GM18499 (cell line): Measurements from ENCODE around the gene MXRA7.
"Not testable (repeated sequence)": the region's sequence is repeated elsewhere in the genome, so short reads cannot be mapped to it uniquely, and the experiment has no call there.

Experiments
- ATAC-seq: cut with Tn5 transposase; IDR thresholded peaks from one replicate; pipeline ENCODE4 v1.9.1; 2021; ENCODE audit warnings: moderate number of reproducible peaks; ENCODE audit not compliant: insufficient read depth, unreplicated experiment

Gene MXRA7

DNA sequence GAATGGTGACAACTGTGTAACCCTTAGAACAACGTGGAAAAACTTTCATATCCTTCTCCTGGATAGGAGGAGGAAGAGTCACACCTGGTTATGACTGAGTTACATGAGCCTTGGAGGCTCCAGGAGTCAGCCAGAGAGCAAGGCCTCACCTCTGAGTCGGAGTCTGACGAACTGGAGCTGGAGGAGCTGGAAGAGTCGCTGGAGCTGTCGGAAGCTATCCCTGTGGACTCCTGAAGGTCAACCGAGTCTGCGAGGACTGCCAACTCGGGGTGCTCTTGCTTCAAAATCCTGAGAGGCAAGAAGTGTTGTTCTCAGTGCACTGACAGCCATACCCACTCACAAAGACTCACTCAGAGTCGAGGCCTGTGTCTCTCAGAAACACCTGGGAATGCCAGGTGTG is 9.4 kb upstream of the MXRA7 start:
- ATAC-seq = no peak

DNA sequence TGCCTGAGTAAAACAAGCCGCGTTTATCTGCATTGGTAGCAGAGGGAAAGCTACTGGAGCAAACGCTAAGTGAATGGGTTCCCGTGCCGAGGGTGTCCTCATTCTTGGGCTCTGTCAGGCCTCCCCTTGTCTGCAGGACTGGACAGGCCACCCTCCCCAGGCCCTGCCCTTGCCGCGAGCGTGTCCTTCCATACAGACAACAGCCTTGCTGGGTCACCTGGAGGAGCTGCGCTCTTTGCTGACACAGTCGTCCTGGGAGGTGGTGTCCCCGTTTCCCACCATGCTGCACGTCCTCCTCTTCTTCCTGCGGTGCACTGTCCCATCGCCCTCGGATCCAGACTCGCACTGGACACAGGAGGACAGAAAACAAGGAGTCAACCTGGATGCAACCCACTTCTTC is 7.8 kb upstream of the MXRA7 start:
- ATAC-seq = no peak

DNA sequence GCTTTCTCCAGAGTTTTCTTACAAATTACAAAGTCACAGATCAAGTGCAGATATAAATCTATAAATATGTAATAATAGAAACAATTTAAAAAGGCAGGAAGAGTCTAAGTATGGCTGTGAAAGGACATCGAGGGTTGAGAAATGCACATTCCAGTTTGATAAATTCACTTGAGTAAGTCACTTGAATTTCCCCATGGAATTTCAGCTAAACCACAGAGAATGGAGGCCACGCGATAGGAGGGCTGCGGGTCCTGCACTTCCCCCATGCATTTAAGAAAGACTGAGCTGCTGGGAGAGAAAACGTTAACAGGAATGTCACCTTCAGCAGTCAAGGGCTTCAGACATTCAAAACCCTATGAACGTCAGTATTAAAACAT is 6.1 kb upstream of the MXRA7 start:
- no peak for ATAC-seq

DNA sequence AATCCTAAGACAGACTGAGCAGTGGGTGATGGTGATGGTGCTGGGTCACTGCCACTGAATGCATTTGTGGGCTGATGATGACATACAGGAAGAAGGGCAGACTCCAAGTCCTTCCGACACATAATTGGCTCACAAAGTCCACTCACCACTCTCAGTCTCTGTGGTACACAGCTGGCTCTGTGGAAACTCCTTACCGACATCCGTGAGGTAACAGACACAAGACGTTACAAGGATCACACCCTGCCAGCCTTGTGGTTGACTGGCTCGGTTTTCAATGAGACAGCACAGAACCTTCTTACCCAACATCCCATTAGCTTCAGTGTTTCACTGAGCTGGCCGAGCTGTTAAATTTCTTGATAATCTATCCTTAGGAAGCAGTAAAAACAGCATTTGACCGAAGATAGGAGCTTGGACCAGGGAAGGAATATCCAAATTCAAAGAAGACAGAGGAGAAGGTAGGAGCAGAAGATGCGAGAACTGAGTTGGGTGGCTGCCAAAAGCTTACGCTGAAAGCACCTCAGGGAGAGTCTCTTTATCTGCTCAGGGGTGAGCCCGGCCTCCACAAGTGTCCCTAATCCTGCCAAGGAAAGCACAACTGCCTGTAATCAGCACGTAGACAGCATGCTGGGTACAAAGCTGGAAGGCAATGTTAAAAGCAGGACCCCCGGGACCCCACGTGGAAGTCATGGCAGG is 5.5 kb upstream of the MXRA7 start:
- ATAC-seq = no peak

DNA sequence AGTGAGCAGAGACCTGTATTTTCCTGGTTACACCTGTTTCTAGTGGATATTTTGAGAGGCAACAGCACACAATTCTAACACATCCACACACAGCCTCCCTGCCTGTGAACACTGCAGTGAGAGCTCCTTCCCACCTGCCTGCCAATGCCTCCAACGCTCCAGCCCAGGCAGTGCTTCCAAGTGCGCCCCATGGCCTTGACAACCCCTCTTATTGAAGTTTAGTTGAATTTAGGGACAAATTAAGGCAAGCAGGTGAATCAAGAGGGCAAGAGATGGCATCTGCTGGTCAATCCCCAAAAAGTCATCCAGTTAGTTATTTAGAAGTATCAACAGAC is 4.7 kb upstream of the MXRA7 start:
- no peak for ATAC-seq

DNA sequence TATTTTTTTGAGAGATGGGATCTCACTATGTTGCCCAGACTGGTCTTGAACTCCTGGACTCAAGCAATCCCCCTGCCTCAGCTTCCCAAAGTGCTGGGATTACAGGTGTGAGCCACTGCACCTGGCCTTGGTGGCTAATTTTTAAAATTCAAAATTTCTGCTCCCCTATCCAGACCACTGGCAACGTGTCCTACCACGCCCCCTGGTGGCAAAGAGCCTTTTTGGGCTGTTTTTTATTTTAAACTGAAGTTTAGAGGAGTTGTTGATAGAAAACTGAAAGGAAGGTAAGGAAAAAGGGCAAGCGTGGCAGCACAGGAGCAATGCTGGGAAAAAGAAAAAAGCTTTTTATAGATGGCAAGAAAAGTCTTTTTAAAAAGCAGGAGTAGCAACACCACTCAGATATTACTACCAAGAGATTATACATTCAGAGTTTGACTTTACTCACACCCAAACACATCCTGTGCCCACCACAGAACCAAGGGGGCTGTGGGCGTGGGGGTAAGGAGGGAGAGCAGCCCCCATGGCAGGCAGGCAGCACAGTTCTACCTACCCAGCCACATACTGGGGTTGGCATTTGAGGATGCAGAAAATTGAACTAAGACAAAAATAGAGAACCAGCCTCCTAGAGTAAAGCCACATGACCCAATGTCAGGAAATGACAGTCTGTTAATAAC is 4.2 kb upstream of the MXRA7 start:
- no peak for ATAC-seq

DNA sequence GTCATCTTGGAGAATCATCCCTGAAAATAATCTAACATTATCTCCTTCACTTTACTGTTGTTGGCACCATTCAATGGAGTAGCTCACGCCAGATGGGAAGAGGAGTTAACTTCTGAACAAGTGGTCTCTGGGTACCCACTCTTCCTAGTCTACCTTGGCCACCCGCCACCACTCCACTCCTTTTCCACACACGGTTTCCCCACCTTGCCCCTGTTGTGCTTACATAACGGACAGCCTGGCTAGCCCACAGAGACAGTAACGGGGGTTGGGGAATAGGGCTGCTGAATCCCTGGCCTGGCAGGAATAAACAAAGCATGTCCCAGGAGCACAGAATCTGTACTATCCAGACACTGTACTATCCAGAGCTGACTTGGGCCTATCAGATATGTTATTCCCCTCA is 3.6 kb upstream of the MXRA7 start:
- ATAC-seq = no peak

DNA sequence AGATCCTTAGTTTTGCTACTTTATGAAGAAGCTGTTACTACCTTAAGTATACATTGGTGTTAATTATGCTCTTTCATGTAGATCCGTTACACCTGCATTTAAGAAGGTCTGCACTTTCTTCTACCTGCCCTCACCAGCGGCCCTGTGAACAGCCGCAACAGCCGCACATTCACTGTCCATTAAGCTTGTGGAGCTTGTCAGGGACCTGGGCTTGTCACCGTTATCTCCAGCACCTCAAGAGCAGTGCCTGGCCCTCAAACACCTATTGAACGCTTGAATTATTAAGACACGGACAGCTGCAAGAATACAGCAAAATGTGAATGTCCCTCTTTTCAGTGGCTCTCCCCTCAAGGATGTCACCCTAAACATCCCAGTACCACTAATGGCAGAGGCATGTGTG is 3.0 kb upstream of the MXRA7 start:
- no peak for ATAC-seq

DNA sequence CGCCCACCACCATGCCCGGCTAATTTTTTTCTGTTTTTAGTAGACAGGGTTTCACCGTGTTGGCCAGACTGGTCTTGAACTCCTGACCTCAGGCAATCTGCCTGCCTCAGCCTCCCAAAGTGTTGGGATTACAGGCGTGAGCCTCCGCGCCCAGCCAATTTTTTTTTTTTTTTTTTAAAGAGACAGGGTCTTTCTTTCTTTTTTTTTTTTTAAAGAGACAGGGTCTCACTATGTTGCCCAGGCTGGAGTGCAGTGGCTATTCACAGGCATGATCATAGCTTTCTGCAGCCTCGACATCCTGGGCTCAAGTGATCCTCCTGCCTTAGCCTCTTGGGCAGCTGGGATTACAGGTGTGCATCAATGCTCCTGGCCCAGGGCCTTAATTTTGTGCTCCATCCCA is 1.6 kb upstream of the MXRA7 start:
- ATAC-seq = not testable (repeated sequence)

DNA sequence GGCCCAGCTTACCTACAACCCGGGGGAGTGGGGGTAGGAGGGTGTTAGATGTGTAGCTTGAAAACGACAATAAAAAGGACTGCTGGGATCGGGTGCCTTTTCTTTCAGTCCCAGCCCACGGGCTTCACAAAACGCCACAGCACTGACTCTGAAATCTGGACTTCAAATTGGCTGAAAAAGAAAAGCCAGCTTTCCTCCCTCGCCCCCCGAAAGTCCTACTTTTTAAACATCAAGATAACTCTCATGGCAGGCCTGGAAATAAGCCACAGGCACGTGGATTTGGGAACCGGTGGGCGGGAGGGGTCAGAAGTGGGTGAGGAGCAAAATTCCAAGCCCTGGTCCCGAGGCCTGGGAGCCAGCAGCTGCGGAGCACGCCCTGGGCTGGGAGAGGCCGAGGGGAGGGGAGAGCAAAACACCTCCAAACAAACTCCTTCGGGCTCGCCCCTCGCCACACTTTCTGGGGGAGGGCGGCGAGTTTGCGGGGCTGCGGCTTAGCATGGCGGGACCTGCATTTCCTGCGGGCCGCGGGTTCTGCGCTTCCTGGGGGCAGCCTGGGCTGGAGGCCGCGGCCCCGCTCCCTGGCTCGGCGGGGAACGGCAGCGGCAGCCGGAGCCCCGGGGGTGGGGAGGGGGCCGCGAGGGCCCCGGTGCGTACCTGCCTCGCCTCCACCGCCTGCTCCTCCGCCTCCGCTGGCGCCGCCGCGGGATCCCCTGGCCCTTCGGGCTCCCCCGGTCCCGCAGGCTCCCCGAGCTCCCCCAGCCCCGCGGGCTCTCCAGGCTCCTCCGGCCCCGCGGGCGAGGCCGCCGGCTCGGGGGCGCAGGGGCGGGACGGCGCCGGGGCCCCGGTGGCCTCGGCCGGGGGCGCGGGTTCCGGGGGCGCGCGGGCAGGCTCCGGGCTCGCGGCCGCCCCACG is 558 bp downstream of the MXRA7 start:
- ATAC-seq = not testable (repeated sequence)

DNA sequence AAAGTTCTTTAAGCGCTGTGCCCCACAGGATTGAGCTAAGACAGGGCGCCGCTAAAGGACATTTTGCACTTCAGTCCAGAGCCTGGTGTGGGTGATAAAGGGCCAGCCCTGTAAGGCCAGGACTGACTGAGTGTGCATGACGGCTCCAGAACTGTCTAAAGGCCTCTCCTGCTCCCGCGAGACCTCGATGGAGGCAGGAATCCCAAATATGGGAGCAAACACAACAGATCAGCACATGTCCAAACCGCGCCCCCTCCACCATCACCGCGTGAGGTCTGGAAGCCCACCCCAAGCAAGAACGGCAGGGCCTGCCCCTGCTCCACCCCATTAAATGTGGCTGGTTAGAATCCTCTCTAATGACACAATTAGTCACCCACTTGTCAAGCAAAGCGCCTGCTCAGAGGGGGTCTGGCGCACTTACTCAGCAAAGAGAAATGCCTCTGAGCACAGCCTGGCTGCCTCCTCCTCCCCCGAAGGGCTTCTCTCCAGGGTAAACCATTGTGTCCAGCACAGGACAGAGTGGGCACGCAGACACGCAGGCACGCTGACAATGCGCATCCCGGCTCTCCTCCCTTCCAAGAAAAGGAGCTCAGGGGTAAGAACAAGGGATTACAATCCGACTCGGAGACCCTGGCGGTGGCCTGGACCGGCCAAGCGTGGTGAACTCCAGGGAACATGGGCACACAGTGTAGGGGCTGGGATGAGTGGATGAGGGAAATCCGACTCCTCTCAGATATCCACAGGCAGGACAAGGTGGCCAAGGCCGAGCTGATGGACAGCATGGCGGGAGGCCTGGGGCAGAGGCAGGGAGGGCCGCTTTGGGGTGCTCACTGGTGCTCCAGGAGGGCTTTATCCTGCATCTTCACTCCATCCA is 1.5 kb downstream of the MXRA7 start:
- ATAC-seq = no peak

DNA sequence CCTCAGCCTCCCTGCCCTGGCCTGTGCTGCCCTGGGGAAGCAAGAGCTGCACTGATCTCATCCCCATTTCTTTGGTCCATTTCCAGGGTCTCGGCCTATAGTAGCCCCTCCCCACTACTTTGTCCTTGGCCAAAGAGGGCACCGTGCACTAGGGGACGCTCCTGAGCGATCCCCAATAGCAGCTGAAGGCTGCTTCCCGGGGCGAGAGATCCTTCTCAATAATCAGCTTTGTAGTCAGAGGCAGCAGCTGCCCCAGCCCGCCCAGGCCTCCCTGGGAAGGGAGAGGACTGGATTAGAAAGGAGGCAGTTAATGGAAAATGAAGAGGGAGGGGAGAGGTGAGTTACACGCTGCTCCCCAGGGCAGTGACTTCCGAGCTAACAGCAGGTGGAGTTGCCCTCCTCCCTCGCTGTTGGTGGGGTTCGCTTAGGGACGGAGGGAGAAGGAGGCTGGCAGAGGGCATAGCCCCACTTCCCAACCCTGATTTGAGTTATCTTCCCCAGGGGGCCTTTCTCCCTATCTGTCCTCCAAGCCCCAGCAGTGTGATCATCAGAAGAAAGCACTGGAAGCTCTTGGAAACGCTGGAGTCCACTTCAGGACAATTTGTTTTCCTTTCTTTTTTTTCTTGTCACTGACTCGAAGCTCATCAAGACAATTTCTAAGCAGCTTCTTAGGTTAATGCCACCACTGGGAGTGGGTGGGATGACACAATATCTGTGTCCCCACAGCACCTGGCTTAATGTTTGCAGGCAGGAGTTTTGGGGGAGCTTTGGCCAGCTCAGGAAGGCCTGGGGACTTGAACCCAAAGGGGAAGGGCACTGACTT is 2.6 kb downstream of the MXRA7 start:
- no peak for ATAC-seq

DNA sequence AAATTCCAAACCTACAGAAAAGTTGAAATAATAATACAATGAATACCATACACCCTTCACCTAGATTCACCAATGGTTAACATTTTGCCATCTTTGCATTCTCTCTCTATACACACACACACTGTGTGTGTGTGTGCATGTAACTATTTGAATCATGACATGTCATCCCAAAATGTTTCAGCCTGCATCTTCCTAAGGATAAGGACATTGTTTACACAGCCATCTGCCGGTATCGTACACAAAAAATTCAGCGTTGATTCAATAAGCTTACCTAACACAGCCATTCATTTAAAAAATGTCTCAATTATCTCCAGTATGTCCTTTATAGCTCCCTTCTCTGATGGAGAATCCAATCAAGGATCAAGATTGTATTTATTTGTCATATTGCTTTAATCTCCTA is 3.9 kb downstream of the MXRA7 start:
- no peak for ATAC-seq

DNA sequence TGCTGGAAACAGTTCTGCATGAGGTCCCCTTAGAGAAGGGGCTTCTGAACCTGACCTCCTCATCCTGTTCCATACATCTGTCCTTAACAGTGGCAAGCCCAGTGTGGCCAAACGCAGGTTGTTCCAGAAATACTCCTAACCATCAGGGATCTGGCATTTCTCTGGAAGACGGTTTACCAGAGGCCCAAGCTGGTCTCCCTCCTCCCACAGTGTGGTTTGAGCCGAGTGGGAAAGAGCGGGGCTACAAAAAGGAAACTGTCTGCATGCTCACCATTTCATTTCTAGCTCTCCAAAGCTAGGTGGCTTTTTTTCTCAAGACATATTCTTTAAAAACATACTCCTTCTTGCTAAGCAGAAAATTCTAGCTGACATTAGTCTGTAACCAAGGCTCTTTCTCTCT is 6.0 kb downstream of the MXRA7 start:
- ATAC-seq = no peak

DNA sequence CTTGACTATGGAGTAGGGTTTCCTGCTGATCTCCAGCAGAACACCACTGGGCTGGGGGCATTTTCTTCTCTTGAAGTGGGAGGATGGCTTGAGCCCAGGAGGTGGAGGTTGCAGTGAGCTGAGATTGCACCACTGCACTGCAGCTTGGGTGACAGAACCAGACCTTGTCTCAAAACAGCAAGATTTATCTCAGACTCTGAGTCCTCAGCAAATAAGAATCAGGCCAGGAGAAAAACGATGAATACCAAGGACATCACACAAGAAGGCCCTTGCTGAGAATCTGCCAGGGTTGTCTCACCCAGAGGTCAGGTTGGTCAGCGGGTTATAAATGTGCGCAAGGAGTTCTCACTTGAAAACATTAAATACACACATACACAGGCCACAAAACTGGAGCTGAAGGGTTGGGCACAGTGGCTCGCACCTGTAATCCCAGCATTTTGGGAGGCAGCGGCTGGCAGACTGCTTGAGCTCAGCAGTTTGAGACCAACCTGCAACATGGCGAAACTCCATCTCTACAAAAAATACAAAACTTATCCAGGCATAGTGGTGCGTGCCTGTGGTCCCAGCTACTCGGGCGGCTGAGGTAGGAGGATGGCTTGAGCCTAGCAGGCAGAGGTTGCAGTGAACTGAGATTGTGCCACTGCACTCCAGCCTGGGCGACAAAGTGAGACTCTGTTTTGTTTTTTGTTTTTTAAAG is 7.7 kb downstream of the MXRA7 start:
- ATAC-seq = no peak

DNA sequence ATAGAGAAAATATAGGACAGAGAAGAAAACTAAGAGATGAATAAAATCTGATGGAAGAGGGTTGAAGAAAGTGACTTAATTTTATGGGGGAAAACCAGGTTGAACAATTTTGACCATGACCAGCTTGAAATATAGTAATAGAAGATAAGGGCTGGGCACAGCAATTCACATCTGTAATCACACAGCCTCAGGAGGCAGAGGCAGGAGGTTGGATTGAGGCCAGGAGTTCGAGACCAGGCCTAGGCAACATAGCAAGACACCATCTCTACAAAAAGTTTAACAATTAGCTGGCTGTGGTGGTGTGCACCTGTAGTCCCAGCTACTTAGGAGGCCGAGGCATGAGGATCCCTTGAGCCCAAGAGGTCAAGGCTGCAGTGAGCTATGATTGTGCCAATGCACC is 8.7 kb downstream of the MXRA7 start:
- no peak for ATAC-seq

DNA sequence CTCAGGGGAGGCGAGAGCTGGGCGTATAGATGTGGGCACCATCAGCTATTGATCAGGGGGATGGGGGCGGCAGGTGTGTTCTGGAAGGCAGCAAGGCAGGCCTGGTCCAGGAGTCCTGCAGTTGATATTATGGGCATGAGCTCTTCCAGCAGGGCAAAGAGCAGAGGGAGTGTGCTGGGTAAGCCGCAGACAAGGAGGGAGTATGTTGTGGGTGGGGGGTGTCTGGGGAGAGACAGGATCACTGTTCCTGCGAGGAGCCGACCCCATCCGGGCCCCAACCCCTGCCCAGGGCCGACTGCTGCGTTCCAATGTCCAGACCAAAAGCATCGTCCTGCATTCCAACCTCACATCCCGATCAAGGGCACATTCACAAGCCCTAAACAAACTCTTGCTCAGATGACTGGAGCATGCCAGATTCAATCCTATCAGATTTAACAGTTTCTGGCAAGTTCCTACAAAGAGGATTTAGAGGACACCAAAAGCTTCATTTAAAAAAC is 9.2 kb downstream of the MXRA7 start:
- ATAC-seq = no peak

DNA sequence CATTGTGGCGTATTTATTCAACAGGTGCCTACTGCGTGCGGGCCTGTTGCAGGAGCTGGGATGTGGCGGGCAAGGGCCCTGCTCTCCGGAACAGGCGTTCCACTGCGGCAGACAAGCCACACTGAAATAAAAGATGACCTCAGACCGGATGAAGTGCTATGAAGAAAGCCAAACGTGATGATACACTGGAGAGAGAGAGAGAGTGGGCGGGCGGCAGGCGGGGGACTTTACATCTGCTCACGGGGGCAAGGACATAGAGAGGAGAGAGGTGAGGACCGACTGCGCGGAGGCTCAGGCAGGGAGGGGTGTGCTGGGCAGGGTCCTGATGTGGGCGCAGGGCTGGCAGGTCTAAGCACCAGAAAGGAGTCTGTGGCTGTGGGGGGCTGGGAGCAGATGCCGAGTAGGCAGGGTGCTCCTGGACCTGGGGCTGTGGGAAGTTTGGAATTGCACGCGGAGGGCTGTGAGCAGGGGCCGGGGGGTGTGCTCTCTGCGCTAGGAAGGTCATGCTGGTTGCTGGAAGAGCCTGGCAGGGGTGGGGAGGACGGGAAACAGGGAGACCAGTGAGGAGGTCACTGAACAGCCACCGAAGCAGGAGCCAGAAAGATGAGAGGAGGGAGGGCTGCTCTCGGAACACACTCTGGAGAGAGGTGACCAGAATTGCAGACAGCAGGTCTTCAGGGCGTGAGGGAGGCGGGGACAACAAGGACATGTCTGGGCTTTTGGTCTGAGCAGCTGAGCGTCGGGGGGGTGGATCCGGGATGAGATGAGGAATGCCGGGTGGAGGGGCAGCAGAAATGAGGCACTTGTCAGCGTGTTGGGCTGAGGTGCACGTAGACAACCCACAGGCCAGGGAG is 9.9 kb downstream of the MXRA7 start:
- no peak for ATAC-seq
